Fibroblast of skin of left quadriceps (primary cell): ENCODE measurements around the gene GTF2H4.

ENCODE experiments used
- DNase-seq, 2 experiments: peaks; one replicate each; pipeline ENCODE4 v3.0.0-alpha.2; 2013; ENCODE audit warnings: low read depth in 2 of 2

Gene GTF2H4

GRCh38 chr6:30955367-30956042 is 47.5 kb downstream of the GTF2H4 start:
- DNase-seq: peak; percentile 7 to 13

GRCh38 chr6:30957716-30958115 is 49.7 kb downstream of the GTF2H4 start:
- DNase-seq: no peak

DNA sequence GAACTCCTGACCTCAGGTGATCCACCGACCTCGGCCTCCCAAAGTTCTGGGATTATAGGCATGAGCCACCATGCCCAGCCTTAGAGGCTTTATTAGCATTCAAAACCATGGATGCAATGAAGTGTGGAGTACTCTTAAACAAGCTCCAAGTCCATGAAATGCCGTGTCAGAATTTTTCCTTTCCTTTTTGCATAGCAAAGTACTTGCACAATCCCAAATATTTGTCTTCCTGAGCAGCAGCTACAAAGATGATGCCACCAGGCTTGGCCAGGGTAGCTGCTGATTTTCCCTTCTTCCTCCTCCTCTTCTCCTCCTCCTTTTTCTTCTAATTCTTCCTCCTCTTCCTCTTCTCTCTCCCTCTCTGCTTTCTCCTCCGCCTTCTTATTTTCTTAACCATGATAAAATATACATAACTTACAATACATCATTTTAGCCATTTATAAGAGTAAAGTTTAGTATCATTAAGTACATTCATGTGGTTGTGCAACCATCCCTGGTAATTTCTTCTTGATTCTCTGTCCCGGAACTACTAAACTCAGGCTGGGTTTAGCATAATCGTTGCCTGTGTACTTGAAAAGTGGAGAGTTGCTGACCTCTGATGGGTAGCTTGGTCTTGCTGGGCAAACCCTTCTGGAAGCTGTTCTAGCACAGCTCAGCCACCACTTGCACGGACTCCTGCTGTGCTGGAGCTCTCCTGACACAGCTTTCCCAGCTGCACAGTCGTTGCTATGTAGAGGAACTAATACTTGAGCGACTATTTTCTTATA is 53.1 kb downstream of the GTF2H4 start:
- DNase-seq: no peak

DNA sequence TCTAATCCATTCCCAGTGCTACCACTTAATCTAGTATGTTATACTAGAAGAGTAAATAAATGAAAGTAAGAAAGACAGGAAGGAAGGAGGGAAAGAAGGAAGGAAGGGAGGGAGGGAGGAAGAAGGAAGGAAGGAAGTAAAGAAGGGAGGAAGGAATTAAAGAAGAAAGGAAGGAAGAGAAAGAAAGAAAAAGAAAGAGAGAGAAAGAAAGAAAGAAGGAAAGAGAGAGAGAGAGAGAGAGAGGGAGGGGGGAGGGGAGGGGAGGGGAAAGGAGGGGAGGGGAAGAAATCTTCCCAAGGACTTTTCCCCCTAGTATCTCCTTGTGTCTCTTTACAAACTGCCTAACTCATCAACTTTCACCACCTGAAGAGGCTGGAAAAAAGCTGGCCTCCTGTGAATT is 54.7 kb downstream of the GTF2H4 start:
- DNase-seq: no peak

- DNase-seq: no peak
These were observed 55.6 kb downstream of the GTF2H4 start for GRCh38 chr6:30963641-30964040.
